Activated CD8-positive, alpha-beta memory T cell treated with anti-CD3 and anti-CD28 coated beads, Interleukin-2, amount 50 U/mL, for 1 hour (primary cell): Measurements from ENCODE around the gene MCRIP1.

Experiments used
- DNase-seq: peaks from one replicate; pipeline ENCODE4 v3.0.0-alpha.2; 2020; ENCODE audit errors: extremely low read depth

Gene MCRIP1

DNA sequence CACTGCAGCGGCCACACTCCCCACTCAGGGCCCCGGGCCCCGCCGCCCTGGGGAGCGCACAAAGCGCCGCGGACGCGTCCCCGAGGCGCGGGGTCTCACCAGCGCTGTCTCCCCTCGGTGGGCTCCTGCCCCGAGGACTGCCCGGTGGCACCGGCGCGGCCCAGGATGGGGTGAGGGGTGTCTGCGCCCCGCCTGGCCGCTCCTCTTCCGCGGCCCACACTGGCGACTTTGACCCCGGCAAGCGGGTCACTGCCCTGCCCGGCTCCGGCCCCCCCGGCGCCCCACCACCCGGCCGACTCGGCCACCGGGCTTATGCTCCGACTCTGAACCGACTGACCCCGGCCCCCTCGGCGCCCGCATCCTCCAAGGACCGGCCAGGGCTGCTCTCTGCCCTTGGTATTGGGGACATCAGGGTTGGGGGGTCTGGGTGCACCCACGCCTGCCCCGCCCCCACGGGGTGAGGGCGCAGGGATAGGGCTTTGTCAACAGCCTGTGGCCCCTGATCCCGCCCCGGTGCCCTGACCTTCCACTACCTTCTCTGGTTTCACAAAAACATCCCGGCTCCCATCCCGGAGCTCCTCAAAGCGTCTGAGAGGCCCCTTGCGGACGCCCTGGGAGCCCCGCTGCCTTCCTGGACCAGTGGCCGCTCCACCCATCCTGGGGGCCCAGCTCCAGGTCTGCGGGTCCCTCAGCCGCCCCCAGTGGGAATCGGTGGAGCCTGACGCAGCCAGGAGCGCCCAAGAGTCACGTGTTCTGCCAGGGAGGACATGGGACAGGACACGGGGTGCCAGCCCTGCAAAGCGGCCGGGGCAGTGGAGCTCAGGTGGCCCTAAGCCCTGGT is 28.3 kb downstream of the MCRIP1 start:
- DNase-seq = no peak

DNA sequence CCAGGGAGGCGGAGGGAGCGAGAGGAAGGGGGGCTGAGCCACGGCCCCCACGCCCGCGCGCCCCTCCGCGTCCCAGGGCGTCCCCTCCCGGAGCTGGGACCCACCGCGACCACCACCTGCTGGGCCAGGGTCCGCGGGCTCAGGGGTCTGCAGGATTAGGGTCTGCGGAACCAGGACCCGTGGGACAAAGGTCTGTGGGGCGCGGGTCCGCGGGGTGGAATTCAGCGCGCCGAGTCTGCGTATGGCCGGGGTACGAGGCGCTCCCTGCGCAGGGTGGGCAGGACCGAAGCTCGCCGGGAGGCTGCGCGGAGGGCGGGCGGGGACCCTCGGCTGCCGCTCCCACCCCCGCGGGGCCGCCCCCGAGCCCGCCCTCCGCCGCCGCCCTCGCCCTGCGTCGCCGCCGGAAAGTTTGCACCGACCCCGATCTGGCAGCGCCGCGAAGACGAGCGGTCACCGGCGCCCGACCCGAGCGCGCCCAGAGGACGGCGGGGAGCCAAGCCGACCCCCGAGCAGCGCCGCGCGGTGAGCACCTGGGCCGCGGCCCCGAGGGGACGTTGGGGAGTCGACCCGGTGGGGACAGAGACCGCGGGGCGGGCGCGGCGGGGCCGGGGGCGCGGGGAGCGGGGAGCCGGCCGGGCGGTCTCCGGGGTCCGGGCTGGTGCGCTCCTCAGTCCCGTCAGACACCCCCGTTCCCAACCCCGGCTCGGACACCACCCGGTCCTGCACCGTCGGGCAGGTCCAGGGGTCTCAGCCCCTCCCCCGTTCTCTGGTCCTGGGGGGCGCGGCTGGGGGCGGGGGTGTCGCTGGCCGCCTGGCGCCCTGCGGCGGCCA is 29.1 kb downstream of the MCRIP1 start, which contains the start of gene GCGR:
Gene GCGR, plus strand, starts transcription at position 423 of the 831 bp plus-strand sequence. CDS start 4,869 bp downstream, outside the sequence.
- no peak for DNase-seq

DNA sequence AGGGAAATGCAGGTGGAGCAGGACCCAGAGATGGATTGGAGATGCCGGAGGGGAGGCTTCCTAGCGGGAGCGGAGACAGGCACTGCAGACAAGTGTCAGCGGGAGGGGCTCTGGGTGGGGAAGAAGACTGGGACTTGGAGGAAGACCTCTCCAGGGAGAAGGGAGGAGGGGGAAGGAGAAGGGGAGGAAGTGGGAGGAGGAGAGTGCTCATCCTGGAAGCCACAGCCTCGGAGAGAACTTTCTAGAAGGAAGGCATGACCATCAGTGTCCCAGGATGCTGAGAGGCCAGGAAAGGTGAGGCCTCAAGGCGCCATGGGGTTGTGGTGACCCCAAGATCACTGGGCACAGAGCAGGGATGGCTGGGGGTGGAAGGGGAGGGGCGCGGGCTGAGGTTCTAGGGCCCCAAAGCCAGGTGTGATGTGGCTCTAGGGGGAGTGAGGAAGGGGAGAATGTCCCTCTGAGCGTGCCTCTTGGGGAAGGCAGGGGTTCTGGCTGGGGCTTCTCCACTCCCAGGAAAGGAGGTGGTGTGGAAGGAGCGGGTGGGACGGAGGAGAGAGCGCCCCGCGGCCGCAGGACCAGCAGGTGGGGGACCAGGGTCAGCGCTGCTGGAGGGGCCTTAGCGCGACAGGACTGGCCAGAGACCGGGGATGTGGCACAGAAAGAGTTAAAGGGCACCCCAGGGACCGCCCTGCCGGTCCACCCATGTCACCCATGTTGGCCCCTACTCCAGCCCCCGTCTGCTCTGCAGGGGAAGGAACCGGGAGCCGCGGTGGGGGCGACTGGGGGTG is 30.0 kb downstream of the MCRIP1 start:
- no peak for DNase-seq

GRCh38 chr17:81802048-81802758 is 30.9 kb downstream of the MCRIP1 start:
- DNase-seq = no peak

- no peak for DNase-seq
Observed at GRCh38 chr17:81801327-81801726, 31.8 kb downstream of the MCRIP1 start.

- no peak for DNase-seq
Observed at GRCh38 chr17:81794509-81794908, 38.6 kb downstream of the MCRIP1 start.

GRCh38 chr17:81794074-81794476 is 39.0 kb downstream of the MCRIP1 start:
- no peak for DNase-seq

DNA sequence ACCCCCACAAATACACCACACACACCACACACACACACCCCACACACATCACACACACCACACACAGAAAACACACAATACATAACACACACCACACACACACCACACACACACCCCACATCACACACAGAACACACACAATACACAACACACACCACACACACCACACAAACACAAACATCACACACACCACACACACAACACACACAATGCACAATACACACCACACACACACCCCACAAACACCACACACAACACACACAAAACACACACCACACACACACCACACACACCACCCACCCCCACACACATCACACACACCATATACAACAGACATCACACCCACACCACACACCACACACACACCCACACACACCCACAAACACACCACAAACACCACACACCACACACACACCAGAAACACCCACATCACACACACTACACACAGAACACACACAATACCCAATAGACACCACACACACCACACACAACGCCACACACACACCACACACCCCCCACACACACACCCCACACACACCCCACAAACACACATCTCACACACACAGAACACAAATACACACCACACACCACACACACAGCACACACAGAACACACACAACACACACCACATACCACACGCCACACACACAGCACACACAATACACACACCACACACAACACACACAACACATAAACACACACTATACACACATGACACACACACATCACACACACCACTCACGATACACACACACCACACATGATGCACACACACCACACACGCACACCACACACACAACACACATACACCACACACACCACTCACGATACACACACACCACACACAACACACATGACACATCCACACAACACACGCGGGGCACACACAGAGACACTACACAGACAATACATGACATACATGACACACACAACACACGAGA is 40.1 kb downstream of the MCRIP1 start:
- DNase-seq = no peak
